ENCODE data around the gene PCIF1.

- TF ChIP-seq CTCF (IDR thresholded peaks at IDR 0.05): no peak
- no peak for TF ChIP-seq POLR2A (IDR thresholded peaks at IDR 0.05)
These were observed 47.2 kb upstream of the PCIF1 start, which contains the start of gene SPATA25 for GRCh38 chr20:45887346-45887715.
